Smooth muscle cell (in vitro differentiated cells): ENCODE measurements around the gene IKBKE. TPM values are rescaled to one million over a fixed set of nuclear protein-coding genes. Genes with fewer than 3 reads are reported as not detected.

Experiments
- DNase-seq: peaks from one replicate; lab custom pipeline; 2025; ENCODE audit not compliant: unreplicated experiment; lab: John Stamatoyannopoulos, UW
- H2AFZ ChIP-seq: fragments of 200-600 bp; sonication (generic); 2 replicates; pipeline ENCODE4 v1.6.0; 2016; ENCODE audit warnings: antibody characterized with exemption, low read depth, mild to moderate bottlenecking
- H3F3A ChIP-seq: fragments of 200-600 bp; sonication (generic); 2 replicates; pipeline ENCODE4 v1.6.0; 2017; ENCODE audit warnings: antibody characterized with exemption, low read depth
- H3K27ac ChIP-seq: fragments of 200-600 bp; sonication (generic); 2 replicates; pipeline ENCODE4 v1.5.1; 2016; ENCODE audit warnings: low read depth, mild to moderate bottlenecking
- H3K27me3 ChIP-seq: fragments of 200-600 bp; sonication (generic); 2 replicates; pipeline ENCODE4 v1.6.1; 2016; ENCODE audit warnings: low read depth, mild to moderate bottlenecking
- H3K36me3 ChIP-seq: fragments of 200-600 bp; sonication (generic); 2 replicates; pipeline ENCODE4 v1.5.1; 2016; ENCODE audit warnings: low read depth
- H3K4me1 ChIP-seq: fragments of 200-600 bp; sonication (generic); 2 replicates; pipeline ENCODE4 v1.5.1; 2016; ENCODE audit warnings: low read depth
- H3K4me2 ChIP-seq: fragments of 200-600 bp; sonication (generic); 2 replicates; pipeline ENCODE4 v1.6.0; 2016; ENCODE audit warnings: mild to moderate bottlenecking
- H3K4me3 ChIP-seq: fragments of 200-600 bp; sonication (generic); 2 replicates; pipeline ENCODE4 v1.5.1; 2016; ENCODE audit warnings: mild to moderate bottlenecking
- H3K79me2 ChIP-seq: fragments of 200-600 bp; sonication (generic); 2 replicates; pipeline ENCODE4 v1.6.0; 2016; ENCODE audit warnings: low read depth, mild to moderate bottlenecking
- H3K9ac ChIP-seq: fragments of 200-600 bp; sonication (generic); 2 replicates; pipeline ENCODE4 v1.6.0; 2016; ENCODE audit warnings: low read depth
- H3K9me3 ChIP-seq: fragments of 200-600 bp; sonication (generic); replicated peaks from 2 replicates; pipeline ENCODE4 v1.5.1; 2016; ENCODE audit warnings: low read depth
- H4K20me1 ChIP-seq: fragments of 200-600 bp; sonication (generic); 2 replicates; pipeline ENCODE4 v1.6.0; 2016; ENCODE audit warnings: low read depth
- whole genome bisulfite sequencing: methylation state at CpG from one replicate; pipeline ENCODE4 v1.1.7; 2016; ENCODE audit warnings: low lambda C conversion rate; 5-methylcytosine and 5-hydroxymethylcytosine counted together
- polyA plus RNA-seq: library from polyadenylated mRNA; unstranded; fragments of >200 nt; fragmentation: Nextera tagmentation; extraction: Ambion mirVana; gene quantifications from 2 replicates; pipeline ENCODE4 v1.2.1, GENCODE V29; 2016
- total RNA-seq: library from RNA; depleted of rRNA; stranded (reverse); fragments of >200 nt; gene quantifications from 2 replicates; pipeline ENCODE4 v1.2.3, GENCODE V29; 2014
- TF ChIP-seq, protein P1 (sequence below): fragments of 200-600 bp; sonication (generic); IDR thresholded peaks from 2 replicates; pipeline ENCODE4 v1.5.1; 2017; ENCODE audit warnings: borderline replicate concordance, mild to moderate bottlenecking, antibody characterized with exemption; ENCODE audit not compliant: insufficient read depth, poor library complexity, severe bottlenecking

IKBKE gene
- total and polyA plus RNA-seq, 2 experiments from 2014 or later = 4.0 to 9.7 TPM

- H3K27ac ChIP-seq = no peak overlapping the region
- H3K9me3 ChIP-seq = no peaks in the 10 kb centered on the region
- TF ChIP-seq, protein P1, sequence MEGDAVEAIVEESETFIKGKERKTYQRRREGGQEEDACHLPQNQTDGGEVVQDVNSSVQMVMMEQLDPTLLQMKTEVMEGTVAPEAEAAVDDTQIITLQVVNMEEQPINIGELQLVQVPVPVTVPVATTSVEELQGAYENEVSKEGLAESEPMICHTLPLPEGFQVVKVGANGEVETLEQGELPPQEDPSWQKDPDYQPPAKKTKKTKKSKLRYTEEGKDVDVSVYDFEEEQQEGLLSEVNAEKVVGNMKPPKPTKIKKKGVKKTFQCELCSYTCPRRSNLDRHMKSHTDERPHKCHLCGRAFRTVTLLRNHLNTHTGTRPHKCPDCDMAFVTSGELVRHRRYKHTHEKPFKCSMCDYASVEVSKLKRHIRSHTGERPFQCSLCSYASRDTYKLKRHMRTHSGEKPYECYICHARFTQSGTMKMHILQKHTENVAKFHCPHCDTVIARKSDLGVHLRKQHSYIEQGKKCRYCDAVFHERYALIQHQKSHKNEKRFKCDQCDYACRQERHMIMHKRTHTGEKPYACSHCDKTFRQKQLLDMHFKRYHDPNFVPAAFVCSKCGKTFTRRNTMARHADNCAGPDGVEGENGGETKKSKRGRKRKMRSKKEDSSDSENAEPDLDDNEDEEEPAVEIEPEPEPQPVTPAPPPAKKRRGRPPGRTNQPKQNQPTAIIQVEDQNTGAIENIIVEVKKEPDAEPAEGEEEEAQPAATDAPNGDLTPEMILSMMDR = no peak
- H3K4me3 ChIP-seq = no peak overlapping the region
- DNase-seq = no peak
- H3K79me2 ChIP-seq = no peaks in the 10 kb centered on the region
- peaks cover 37% of the 10 kb centered on the region for H3K4me1 ChIP-seq
- no peak overlapping the region for H3K9ac ChIP-seq
- 63% methylated on average over 2 of the region's 2 CpGs for WGBS
- peaks cover 5% of the 10 kb centered on the region for H3F3A ChIP-seq
- H3K27me3 ChIP-seq = no peaks in the 10 kb centered on the region
- no peaks in the 10 kb centered on the region for H4K20me1 ChIP-seq
- H3K36me3 ChIP-seq = no peaks in the 10 kb centered on the region
- H2AFZ ChIP-seq = no peak overlapping the region
- H3K4me2 ChIP-seq = peak overlapping the region; percentile 98
Observed at GRCh38 chr1:206469411-206469932, 804 bp upstream of the IKBKE start.

DNA sequence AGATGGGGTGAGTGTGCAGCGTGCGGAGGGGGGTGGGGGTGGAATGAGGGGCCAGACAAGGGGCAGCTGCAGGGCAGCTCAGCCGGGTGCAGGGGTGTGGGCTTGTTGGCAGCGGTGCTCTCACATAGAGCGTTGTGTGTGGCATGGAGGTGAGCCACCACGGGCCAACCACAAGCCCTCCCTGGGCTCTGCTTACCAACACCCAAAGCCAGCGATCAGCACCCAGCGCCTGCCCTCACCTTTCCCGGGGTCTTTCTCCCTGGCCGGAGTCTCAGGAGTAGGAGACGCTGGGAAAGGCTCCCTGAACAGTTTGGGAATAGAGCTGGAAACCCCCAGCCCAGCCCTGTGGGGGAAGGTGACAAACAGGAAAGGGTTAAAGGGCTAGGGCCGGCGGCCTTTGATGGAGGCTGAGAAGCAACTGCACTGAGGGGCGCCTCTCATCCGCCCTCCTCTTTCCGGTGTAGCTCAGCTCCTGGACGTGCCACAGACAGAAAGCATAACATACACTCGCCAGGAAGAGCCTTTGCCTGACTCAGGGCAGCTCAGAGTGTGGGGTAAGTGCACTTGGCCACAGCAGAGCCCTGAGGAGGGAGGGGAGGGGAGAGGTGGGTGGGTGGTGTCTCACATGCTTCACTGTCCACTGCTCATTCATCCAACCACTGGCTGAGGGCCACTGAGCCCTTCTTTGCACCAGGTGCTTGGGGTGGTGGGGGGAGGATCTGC lies 577 bp downstream of the IKBKE start:
- Histone ChIP-seq H3K4me1 (peaks cover 34% of the 10 kb centered on the region), H3K27ac (peak overlapping the region; percentile 64), H3K27me3 (no peaks in the 10 kb centered on the region), H3K36me3 (no peaks in the 10 kb centered on the region), H3K4me2 (peak overlapping the region; percentile 98), H2AFZ (peak overlapping the region; percentile 72), H3K9me3 (no peaks in the 10 kb centered on the region), H3K9ac (peak overlapping the region; percentile 36), H3K4me3 (peak overlapping the region; percentile 74), H3K79me2 (no peaks in the 10 kb centered on the region), H4K20me1 (no peaks in the 10 kb centered on the region), H3F3A (peaks cover 5% of the 10 kb centered on the region)
- TF ChIP-seq, protein P1 = no peak
- WGBS = 5% methylated on average over 14 of the region's 18 CpGs
- peak; percentile 18 for DNase-seq

- WGBS = 44% methylated on average over 7 of the region's 7 CpGs
- peak overlapping the region; percentile 64 for H3K27ac ChIP-seq
Observed at GRCh38 chr1:206471415-206471801, 1.1 kb downstream of the IKBKE start.

More at GRCh38 chr1:206471415-206471801, 1.1 kb downstream of the IKBKE start:
- Histone ChIP-seq H3K79me2 (no peaks in the 10 kb centered on the region), H3K4me3 (peak overlapping the region; percentile 74), H3K36me3 (no peaks in the 10 kb centered on the region), H3K9me3 (no peaks in the 10 kb centered on the region), H3K27me3 (no peaks in the 10 kb centered on the region), H2AFZ (no peak overlapping the region), H3K4me2 (peak overlapping the region; percentile 98), H3K4me1 (peaks cover 34% of the 10 kb centered on the region), H4K20me1 (no peaks in the 10 kb centered on the region), H3K9ac (no peak overlapping the region), H3F3A (peaks cover 5% of the 10 kb centered on the region)
- no peak for DNase-seq
- TF ChIP-seq, protein P1 = no peak
